ENCODE results near the gene ECD.

GRCh38 chr10:73209705-73210104 lies 41.9 kb upstream of the ECD start:
- no peak for TF ChIP-seq CTCF (conservative IDR thresholded peaks at IDR 0.05; ENCODE audit: low read depth, low read length)
- no peak for TF ChIP-seq CEBPB (IDR thresholded peaks at IDR 0.05; ENCODE audit: low read depth, low read length)
- no peak for TF ChIP-seq RAD21 (IDR thresholded peaks at IDR 0.05; ENCODE audit: low read length)
- no peak for TF ChIP-seq POLR2A (IDR thresholded peaks at IDR 0.05; ENCODE audit: low read depth, low read length)
- TF ChIP-seq FOS (IDR thresholded peaks at IDR 0.05; ENCODE audit: low read depth, low read length), result no peak
- no peak for TF ChIP-seq RCOR1 (IDR thresholded peaks at IDR 0.05; ENCODE audit: insufficient replicate concordance, low read length)
- TF ChIP-seq, protein P1, sequence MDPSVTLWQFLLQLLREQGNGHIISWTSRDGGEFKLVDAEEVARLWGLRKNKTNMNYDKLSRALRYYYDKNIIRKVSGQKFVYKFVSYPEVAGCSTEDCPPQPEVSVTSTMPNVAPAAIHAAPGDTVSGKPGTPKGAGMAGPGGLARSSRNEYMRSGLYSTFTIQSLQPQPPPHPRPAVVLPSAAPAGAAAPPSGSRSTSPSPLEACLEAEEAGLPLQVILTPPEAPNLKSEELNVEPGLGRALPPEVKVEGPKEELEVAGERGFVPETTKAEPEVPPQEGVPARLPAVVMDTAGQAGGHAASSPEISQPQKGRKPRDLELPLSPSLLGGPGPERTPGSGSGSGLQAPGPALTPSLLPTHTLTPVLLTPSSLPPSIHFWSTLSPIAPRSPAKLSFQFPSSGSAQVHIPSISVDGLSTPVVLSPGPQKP (IDR thresholded peaks at IDR 0.05; ENCODE audit: borderline replicate concordance, low read depth, low read length), result no peak
- no peak for TF ChIP-seq SMC3 (IDR thresholded peaks at IDR 0.05; ENCODE audit: low read depth, low read length)
- no peak for TF ChIP-seq MXI1 (IDR thresholded peaks at IDR 0.05; ENCODE audit: borderline replicate concordance, low read depth, low read length)
- no peak for TF ChIP-seq MAFK (IDR thresholded peaks at IDR 0.05; ENCODE audit: low read depth, low read length)
